Thyroid gland (tissue), 4 donors: ENCODE measurements around the gene INTS1.

Experiments
- CTCF ChIP-seq, 6 experiments: fragments of 200-600 bp in 3 of 6; fragments of 450-650 bp in 3 of 6; sonication (generic) in 3 of 6; IDR thresholded peaks; one replicate each; pipeline ENCODE4 v1.5.1; 2016 to 2019; ENCODE audit warnings: antibody characterized with exemption in 6 of 6, mild to moderate bottlenecking in 2 of 6, inconsistent platforms in 1 of 6, moderate library complexity in 1 of 6
- POLR2A ChIP-seq, 2 donors: fragments of 450-650 bp; IDR thresholded peaks; one replicate each; pipeline ENCODE4 v1.6.1; 2017; ENCODE audit warnings: antibody characterized with exemption in 2 of 2, mild to moderate bottlenecking in 2 of 2, moderate library complexity in 1 of 2

GRCh38 chr7:1427064-1427657 is 77.0 kb downstream of the INTS1 start:
- TF ChIP-seq CTCF (IDR thresholded peaks at IDR 0.05) = no peak
- no peak for TF ChIP-seq POLR2A (IDR thresholded peaks at IDR 0.05)
